ENCODE results near the gene GPR68.

GRCh38 chr14:91278383-91278715 lies 33.8 kb upstream of the GPR68 start:
- TF ChIP-seq TAF1 (IDR thresholded peaks at IDR 0.05; ENCODE audit: borderline replicate concordance, insufficient read depth, low read length), result no peak
- no peak for TF ChIP-seq POLR2AphosphoS5 (IDR thresholded peaks at IDR 0.05; ENCODE audit: low read depth, low read length)
- TF ChIP-seq SIN3A (IDR thresholded peaks at IDR 0.05; ENCODE audit: borderline replicate concordance, insufficient read depth, low read length), result no peak
- TF ChIP-seq FOXP2 (optimal IDR thresholded peaks at IDR 0.05; ENCODE audit: borderline replicate concordance, extremely low read depth, extremely low read length, insufficient read depth), result no peak

All from PFSK-1 (cell line).